Endodermal cell (in vitro differentiated cells): ENCODE measurements around the gene AXL. TPM values are rescaled to one million over a fixed set of nuclear protein-coding genes. Genes with fewer than 3 reads are reported as not detected.
"Not testable (repeated sequence)": the region's sequence is repeated elsewhere in the genome, so short reads cannot be mapped to it uniquely, and the experiment has no call there.

Experiments used
- DNase-seq: peaks from one replicate; pipeline ENCODE4 v3.0.0-alpha.2; 2017
- H3K27ac ChIP-seq: 2 replicates; pipeline ENCODE4 v1.5.1; 2013; ENCODE audit warnings: mild to moderate bottlenecking, low read depth, low read length, moderate library complexity
- H3K27me3 ChIP-seq: 2 replicates; pipeline ENCODE4 v1.6.1; 2013; ENCODE audit warnings: mild to moderate bottlenecking, low read length, moderate library complexity; ENCODE audit not compliant: insufficient read depth, control insufficient read depth, poor library complexity, severe bottlenecking
- H3K36me3 ChIP-seq: 2 replicates; pipeline ENCODE4 v1.7.0; 2013; ENCODE audit warnings: mild to moderate bottlenecking, low read length, moderate library complexity; ENCODE audit not compliant: control insufficient read depth, insufficient read depth
- H3K4me1 ChIP-seq: one replicate; pipeline ENCODE4 v1.7.0; 2013; ENCODE audit warnings: low read length; ENCODE audit not compliant: control insufficient read depth, insufficient read depth
- H3K4me3 ChIP-seq: 2 replicates; pipeline ENCODE4 v1.5.1; 2013; ENCODE audit warnings: mild to moderate bottlenecking, low read length, moderate library complexity
- H3K9ac ChIP-seq: 2 replicates; pipeline ENCODE4 v1.6.1; 2013; ENCODE audit warnings: mild to moderate bottlenecking, low read length, moderate library complexity; ENCODE audit not compliant: poor library complexity, severe bottlenecking; ENCODE audit errors: extremely low read depth
- H3K9me3 ChIP-seq: 2 replicates; pipeline ENCODE4 v1.6.1; 2013; ENCODE audit warnings: mild to moderate bottlenecking, low read length, moderate library complexity; ENCODE audit not compliant: control insufficient read depth
- H3K27ac Mint-ChIP-seq: 2 replicates; pipeline ENCODE4 v1.8.0; 2020; ENCODE audit warnings: mixed read lengths
- H3K27me3 Mint-ChIP-seq: 2 replicates; pipeline ENCODE4 v1.8.0; 2021; ENCODE audit warnings: mild to moderate bottlenecking, mixed read lengths; ENCODE audit not compliant: insufficient read depth
- H3K36me3 Mint-ChIP-seq: 2 replicates; pipeline ENCODE4 v1.8.0; 2020; ENCODE audit warnings: low read depth, mixed read lengths
- H3K4me1 Mint-ChIP-seq: 2 replicates; pipeline ENCODE4 v1.8.0; 2020; ENCODE audit warnings: mixed read lengths
- H3K4me3 Mint-ChIP-seq: 2 replicates; pipeline ENCODE4 v1.8.0; 2020; ENCODE audit warnings: mild to moderate bottlenecking, moderate library complexity, mixed read lengths
- H3K9me3 Mint-ChIP-seq: 2 replicates; pipeline ENCODE4 v1.8.0; 2020; ENCODE audit warnings: mild to moderate bottlenecking, mixed read lengths
- WGBS, 2 experiments: methylation state at CpG; one replicate each; pipeline versions ENCODE4 v1.1.5 to v1.1.7; 2013; ENCODE audit warnings: missing lambda C conversion rate in 2 of 2, mixed read lengths in 1 of 2; ENCODE audit not compliant: insufficient coverage in 1 of 2, insufficient read length in 1 of 2; 5-methylcytosine and 5-hydroxymethylcytosine counted together
- total RNA-seq, 2 donors: library from RNA; stranded (reverse); fragmentation: NEBNext Ultra II Directional in 1 of 2; extraction: Animal tissue kit (Norgen Biotek cat#: 25700) in 1 of 2; gene quantifications; 2 replicates in 1 of 2; 3 replicates in 1 of 2; pipeline ENCODE4 v1.2.1, GENCODE V29; 2021
- TF ChIP-seq, protein P1 (sequence below): fragments of 200-600 bp; sonication (generic); conservative IDR thresholded peaks from 2 replicates; pipeline ENCODE4 v1.5.0; 2021; ENCODE audit warnings: antibody characterized with exemption, mild to moderate bottlenecking

Gene AXL
- total RNA-seq, 2 donors from 2014 or later = 10.9 to 14.1 TPM

DNA sequence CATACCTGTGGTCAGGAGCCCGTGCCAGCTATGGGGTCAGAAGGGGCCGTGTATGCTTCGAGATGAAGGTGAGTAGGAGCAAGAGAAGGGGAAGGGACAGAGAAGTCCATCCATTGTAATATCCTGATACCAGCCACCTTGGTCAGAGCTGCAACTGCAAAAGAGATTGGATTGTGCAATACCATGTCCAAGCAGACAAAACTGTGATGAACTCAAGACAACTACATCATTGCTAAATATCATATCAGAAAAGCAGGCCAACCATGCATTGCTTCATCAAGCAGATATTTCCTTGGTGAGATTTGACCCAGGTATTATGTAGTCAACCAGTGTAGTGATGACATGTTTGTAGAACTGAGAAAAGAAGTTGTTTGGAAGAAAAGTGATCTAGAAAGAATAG is 57.2 kb downstream of the AXL start:
- Histone ChIP-seq H3K9me3 (no peaks in the 10 kb centered on the region), H3K27ac (no peak overlapping the region), H3K4me1 (no peaks in the 10 kb centered on the region), H3K27me3 (no peaks in the 10 kb centered on the region), H3K9ac (no peak overlapping the region), H3K36me3 (peaks cover 98% of the 10 kb centered on the region), H3K4me3 (no peak overlapping the region)
- WGBS, 2 experiments = 98 to 100% methylated on average over 3 of the region's 3 CpGs
- Mint-ChIP-seq H3K4me1 (no peaks in the 10 kb centered on the region), H3K36me3 (peaks cover 93% of the 10 kb centered on the region), H3K4me3 (no peak overlapping the region), H3K27ac (no peak overlapping the region), H3K9me3 (no peaks in the 10 kb centered on the region), H3K27me3 (no peaks in the 10 kb centered on the region)
- DNase-seq = no peak
- TF ChIP-seq, protein P1, sequence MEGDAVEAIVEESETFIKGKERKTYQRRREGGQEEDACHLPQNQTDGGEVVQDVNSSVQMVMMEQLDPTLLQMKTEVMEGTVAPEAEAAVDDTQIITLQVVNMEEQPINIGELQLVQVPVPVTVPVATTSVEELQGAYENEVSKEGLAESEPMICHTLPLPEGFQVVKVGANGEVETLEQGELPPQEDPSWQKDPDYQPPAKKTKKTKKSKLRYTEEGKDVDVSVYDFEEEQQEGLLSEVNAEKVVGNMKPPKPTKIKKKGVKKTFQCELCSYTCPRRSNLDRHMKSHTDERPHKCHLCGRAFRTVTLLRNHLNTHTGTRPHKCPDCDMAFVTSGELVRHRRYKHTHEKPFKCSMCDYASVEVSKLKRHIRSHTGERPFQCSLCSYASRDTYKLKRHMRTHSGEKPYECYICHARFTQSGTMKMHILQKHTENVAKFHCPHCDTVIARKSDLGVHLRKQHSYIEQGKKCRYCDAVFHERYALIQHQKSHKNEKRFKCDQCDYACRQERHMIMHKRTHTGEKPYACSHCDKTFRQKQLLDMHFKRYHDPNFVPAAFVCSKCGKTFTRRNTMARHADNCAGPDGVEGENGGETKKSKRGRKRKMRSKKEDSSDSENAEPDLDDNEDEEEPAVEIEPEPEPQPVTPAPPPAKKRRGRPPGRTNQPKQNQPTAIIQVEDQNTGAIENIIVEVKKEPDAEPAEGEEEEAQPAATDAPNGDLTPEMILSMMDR = no peak

DNA sequence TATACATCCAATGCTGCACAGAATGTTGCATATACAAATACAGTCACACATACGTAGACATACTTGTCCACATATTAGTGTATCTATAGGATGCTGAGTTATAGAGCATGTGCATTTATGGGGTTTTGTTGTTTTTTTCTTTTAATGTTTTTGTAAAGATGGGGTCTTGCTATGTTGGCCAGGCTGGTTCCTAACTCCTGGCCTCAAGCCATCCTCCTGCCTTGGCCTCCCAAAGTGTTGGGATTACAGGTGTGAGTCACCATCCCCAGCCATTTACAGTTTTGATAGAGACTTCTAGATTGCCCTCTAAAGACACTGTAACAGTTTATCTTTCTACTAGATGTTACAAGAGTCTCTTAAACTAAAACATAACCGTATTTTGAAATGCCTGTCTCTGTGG is 59.5 kb downstream of the AXL start:
- Histone ChIP-seq H3K9ac (no peak overlapping the region), H3K4me3 (no peak overlapping the region), H3K4me1 (no peaks in the 10 kb centered on the region), H3K27ac (no peak overlapping the region), H3K27me3 (no peaks in the 10 kb centered on the region), H3K9me3 (no peaks in the 10 kb centered on the region), H3K36me3 (peaks cover 96% of the 10 kb centered on the region)
- Mint-ChIP-seq H3K27ac (no peak overlapping the region), H3K36me3 (peaks cover 87% of the 10 kb centered on the region), H3K27me3 (no peaks in the 10 kb centered on the region), H3K9me3 (no peaks in the 10 kb centered on the region), H3K4me3 (no peak overlapping the region), H3K4me1 (no peaks in the 10 kb centered on the region)
- WGBS, 2 experiments = 94 to 100% methylated on average over 1 of the region's 2 CpGs
- TF ChIP-seq, protein P1 = no peak
- DNase-seq = no peak

DNA sequence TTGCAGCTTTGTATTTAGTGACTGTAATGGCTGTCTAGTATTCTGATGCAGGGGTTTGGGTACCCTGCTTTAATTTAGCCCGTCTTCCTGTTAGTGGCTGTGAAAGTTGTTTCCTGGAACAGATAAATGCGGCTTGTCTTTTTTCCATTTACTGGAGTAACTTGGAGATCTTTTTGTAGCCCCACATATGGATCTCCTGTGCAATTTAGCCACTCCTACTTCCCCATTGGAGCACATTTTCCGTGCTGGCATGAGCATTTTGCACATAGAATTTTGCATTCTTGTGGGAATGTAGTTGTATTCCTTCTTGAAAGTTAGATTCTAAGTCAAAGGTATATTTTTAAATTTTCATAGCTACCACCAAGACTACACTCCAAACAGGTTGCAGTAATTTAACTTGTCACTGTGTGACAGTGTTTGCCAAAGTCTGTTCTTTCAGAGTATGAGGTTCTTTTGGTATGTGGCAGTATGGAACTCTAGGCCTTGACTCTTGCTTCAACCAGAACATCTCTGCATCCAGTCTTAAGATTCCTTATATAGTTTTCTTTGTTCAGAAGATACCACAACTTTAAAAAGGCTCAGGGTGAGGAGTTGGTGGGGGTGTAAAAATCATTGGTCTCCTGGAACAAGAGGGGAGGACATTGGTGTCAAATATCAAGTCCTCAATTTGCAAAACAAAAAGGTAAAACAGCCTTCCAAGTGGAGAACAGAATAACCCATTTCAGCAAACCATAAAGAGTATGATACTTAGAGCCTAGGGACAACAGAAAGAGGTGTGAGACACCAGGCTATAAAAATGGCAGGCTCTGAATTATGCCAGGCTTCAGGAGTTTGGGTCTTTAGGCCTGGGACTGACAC is 69.9 kb downstream of the AXL start:
- H3K9me3 Mint-ChIP-seq = no peaks in the 10 kb centered on the region
- Histone ChIP-seq H3K9ac (no peak overlapping the region), H3K27ac (no peak overlapping the region), H3K4me1 (no peaks in the 10 kb centered on the region), H3K4me3 (no peak overlapping the region), H3K36me3 (peaks cover 91% of the 10 kb centered on the region), H3K27me3 (no peaks in the 10 kb centered on the region), H3K9me3 (no peaks in the 10 kb centered on the region)
- H3K4me1 Mint-ChIP-seq = peaks cover 2% of the 10 kb centered on the region
- no peak overlapping the region for H3K4me3 Mint-ChIP-seq
- TF ChIP-seq, protein P1 = no peak
- 82 to 100% methylated on average over 2 to 3 of the region's 3 CpGs for WGBS, 2 experiments
- no peaks in the 10 kb centered on the region for H3K27me3 Mint-ChIP-seq
- DNase-seq = no peak
- peaks cover 83% of the 10 kb centered on the region for H3K36me3 Mint-ChIP-seq
- peak overlapping the region; percentile 27 for H3K27ac Mint-ChIP-seq

DNA sequence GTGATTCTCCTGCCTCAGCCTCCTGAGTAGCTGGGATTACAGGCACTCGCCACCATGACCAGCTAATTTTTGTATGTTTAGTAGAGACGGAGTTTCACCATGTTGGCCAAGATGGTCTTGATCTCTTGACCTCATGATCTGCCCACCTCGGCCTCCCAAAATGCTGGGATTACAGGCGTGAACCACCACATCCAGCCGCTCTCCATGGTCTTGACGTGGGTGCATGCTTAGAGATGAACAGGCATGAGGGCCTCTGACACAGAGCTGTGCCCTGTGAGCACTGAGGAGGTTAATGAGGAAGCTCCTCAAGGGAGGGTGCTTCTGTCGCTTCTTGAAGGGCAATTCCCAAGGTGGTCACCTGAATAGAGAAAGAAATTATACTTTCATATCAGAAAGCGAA is 70.8 kb downstream of the AXL start:
- not testable (repeated sequence) for H3K4me3 Mint-ChIP-seq, H3K9me3 Mint-ChIP-seq, H3K27me3 Mint-ChIP-seq, H3K27me3 ChIP-seq, H3K4me3 ChIP-seq, H3K27ac ChIP-seq, H3K9ac ChIP-seq, H3K4me1 Mint-ChIP-seq, H3K4me1 ChIP-seq, DNase-seq, H3K9me3 ChIP-seq
- peaks cover 86% of the 10 kb centered on the region for H3K36me3 Mint-ChIP-seq
- peak overlapping the region; percentile 37 for H3K27ac Mint-ChIP-seq
- H3K36me3 ChIP-seq = peaks cover 91% of the 10 kb centered on the region
- WGBS, 2 experiments = 89 to 94% methylated on average over 8 of the region's 8 CpGs
